K562 (cell line): ENCODE results near the gene ATP6V0A1. TPM values are rescaled to one million over a fixed set of nuclear protein-coding genes. Genes with fewer than 3 reads are reported as not detected.

Source experiments
- ATAC-seq: fragments of 200-7000 bp; cut with Tn5 transposase; 3 replicates; pipeline ENCODE4 v1.9.1; 2020; ENCODE audit warnings: moderate library complexity
- BruUV-seq: library from RNA; stranded (reverse); fragments of 400-500 nt; replicated peaks from 2 replicates; lab custom pipeline; 2021; lab: Mats Ljungman, UMichigan
- CTCF ChIA-PET: fragments of 300-600 bp; formaldehyde crosslinking; extraction: SDS; loops from one replicate; lab custom pipeline; 2021; ENCODE audit warnings: low intra/inter-chr PET ratio; lab: Yijun Ruan, JAX
- POLR2A ChIA-PET: fragments of 300-600, 350-650 bp; sonication (Branson Sonifier 250); formaldehyde crosslinking; extraction: SDS; loops from one replicate; lab custom pipeline; 2021; ENCODE audit warnings: antibody characterized with exemption, inconsistent platforms; lab: Yijun Ruan, JAX
- DNase-seq, 4 experiments: peaks; one replicate each; pipeline versions ENCODE4 v3.0.0 to v3.0.0-alpha.2; 2011 to 2018; ENCODE audit warnings: low spot score in 3 of 4, mixed read lengths in 3 of 4; ENCODE audit errors: extremely low read depth in 1 of 4
- FAIRE-seq: peaks from 2 replicates; lab custom pipeline; 2011; peaks lifted over from hg19 to GRCh38; lab: Jason Lieb, UNC
- H2AFZ ChIP-seq: 2 replicates; pipeline ENCODE4 v1.6.0; 2011; ENCODE audit warnings: low read depth, low read length, control low read depth, inconsistent platforms
- H3K27ac ChIP-seq: fragments of 200-600 bp; 3 replicates; pipeline ENCODE4 v1.8.0; 2011; ENCODE audit warnings: low read depth, mild to moderate bottlenecking, control low read depth, inconsistent platforms, low read length, moderate library complexity, mixed read lengths; ENCODE audit errors: extremely low read depth
- H3K27me3 ChIP-seq, 2 experiments: fragments of 300-600 bp in 1 of 2; 2 replicates in 1 of 2; 3 replicates in 1 of 2; pipeline versions ENCODE4 v1.6.0 to v1.8.0; 2011; ENCODE audit warnings: inconsistent platforms in 2 of 2, low read length in 2 of 2, mild to moderate bottlenecking in 1 of 2, mixed read lengths in 1 of 2, moderate library complexity in 1 of 2; ENCODE audit not compliant: control insufficient read depth in 2 of 2, insufficient read depth in 2 of 2
- H3K36me3 ChIP-seq: fragments of 300-600 bp; 3 replicates; pipeline ENCODE4 v1.8.0; 2011; ENCODE audit warnings: mild to moderate bottlenecking, low read length, inconsistent platforms; ENCODE audit not compliant: control insufficient read depth, insufficient read depth
- H3K4me1 ChIP-seq, 2 experiments: fragments of 200-600 bp in 1 of 2; replicated peaks in 1 of 2; 2 replicates in 1 of 2; 3 replicates in 1 of 2; pipeline versions ENCODE4 v1.5.1 to v1.8.0; 2011; ENCODE audit warnings: inconsistent platforms in 2 of 2, low read length in 2 of 2, mild to moderate bottlenecking in 1 of 2, mixed read lengths in 1 of 2, moderate library complexity in 1 of 2; ENCODE audit not compliant: control insufficient read depth in 2 of 2, insufficient read depth in 2 of 2
- H3K4me2 ChIP-seq: 2 replicates; pipeline ENCODE4 v1.6.1; 2011; ENCODE audit warnings: low read length, control low read depth, inconsistent platforms, mixed read lengths; ENCODE audit not compliant: insufficient read depth
- H3K4me3 ChIP-seq: fragments of 200-600 bp; sonication (generic), shearing (Covaris generic); 2 replicates; pipeline ENCODE4 v1.5.1; 2016; ENCODE audit warnings: control low read depth, inconsistent platforms
- H3K79me2 ChIP-seq: fragments of 200-600 bp; 3 replicates; pipeline ENCODE4 v1.8.0; 2011; ENCODE audit warnings: low read length, inconsistent platforms; ENCODE audit not compliant: control insufficient read depth, insufficient read depth
- H3K9ac ChIP-seq, 2 experiments: 2 replicates each; pipeline versions ENCODE4 v1.6.0 to v1.6.1; 2011; ENCODE audit warnings: low read depth in 2 of 2, low read length in 2 of 2, control low read depth in 1 of 2, inconsistent platforms in 1 of 2, mild to moderate bottlenecking in 1 of 2, mixed read lengths in 1 of 2; ENCODE audit not compliant: insufficient read depth in 1 of 2
- H3K9me1 ChIP-seq: one replicate; pipeline ENCODE4 v1.6.0; 2011; ENCODE audit warnings: inconsistent platforms, mild to moderate bottlenecking, low read length, moderate library complexity; ENCODE audit not compliant: control insufficient read depth, insufficient read depth
- H3K9me3 ChIP-seq: replicated peaks from 2 replicates; pipeline ENCODE4 v1.5.1; 2011; ENCODE audit warnings: low read depth, low read length, inconsistent platforms; ENCODE audit not compliant: control insufficient read depth, insufficient read depth
- H4K20me1 ChIP-seq: replicated peaks from 2 replicates; pipeline ENCODE4 v1.6.1; 2011; ENCODE audit warnings: low read length, inconsistent platforms, mixed read lengths; ENCODE audit not compliant: control insufficient read depth, insufficient read depth
- GTF2F1 ChIP-seq: IDR thresholded peaks from 2 replicates; pipeline ENCODE4 v1.6.1; 2011; ENCODE audit warnings: low read depth, low read length, improper control_type of control experiment
- MAFK ChIP-seq: IDR thresholded peaks from 2 replicates; pipeline ENCODE4 v1.6.1; 2011; ENCODE audit warnings: low read length, improper control_type of control experiment
- RB1 ChIP-seq: fragments of 450-650 bp; IDR thresholded peaks from 2 replicates; pipeline ENCODE4 v1.6.1; 2017; ENCODE audit warnings: low read depth, mild to moderate bottlenecking
- RBM14 ChIP-seq: fragments of 200-400 bp; formaldehyde crosslinking; IDR thresholded peaks from 2 replicates; pipeline ENCODE4 v1.6.1; 2018; ENCODE audit warnings: low read depth, mild to moderate bottlenecking, low read length, moderate library complexity, borderline replicate concordance; ENCODE audit not compliant: insufficient read depth
- TCF3 ChIP-seq: sonication (generic); formaldehyde crosslinking; IDR thresholded peaks from 2 replicates; pipeline ENCODE4 v1.4.0; 2020; ENCODE audit warnings: mild to moderate bottlenecking, missing genetic modification reagents
- ZNF785 ChIP-seq: fragments of 250-450 bp; sonication (Bioruptor Pico); IDR thresholded peaks from 2 replicates; pipeline ENCODE4 v1.4.0; 2020; ENCODE audit warnings: mild to moderate bottlenecking
- ZZZ3 ChIP-seq: fragments of 450-650 bp; IDR thresholded peaks from 2 replicates; pipeline ENCODE4 v1.6.1; 2016; ENCODE audit warnings: antibody characterized with exemption, mild to moderate bottlenecking, moderate library complexity
- WGBS: fragments of 100-300 bp; shearing (Covaris generic); methylation state at CpG from one replicate; pipeline ENCODE4 v1.1.6; 2016; ENCODE audit warnings: low coverage, mixed read lengths; ENCODE audit not compliant: insufficient coverage; ENCODE audit errors: missing lambda C conversion rate; 5-methylcytosine and 5-hydroxymethylcytosine counted together
- in situ Hi-C: fragments of 300-500 bp; cut with MboI; formaldehyde crosslinking; loops from 4 replicates; pipeline ENCODE4 v1.15.0; 2018; ENCODE audit warnings: inconsistent platforms, mixed read lengths
- intact Hi-C: fragments of 100-400 bp; cut with micrococcal nuclease; formaldehyde crosslinking; loops from 2 replicates; pipeline ENCODE4 v1.14.2; 2022
- polyA plus RNA-seq, 8 experiments: library from polyadenylated mRNA; depleted of rRNA in 4 of 8; stranded (reverse) in 5 of 8; unstranded in 3 of 8; fragments of >200 nt; fragmentation: Nextera tagmentation in 2 of 8; fragmentation: Illumina TruSeq in 1 of 8; extraction: Ambion mirVana in 2 of 8; extraction: Trizol in 1 of 8; gene quantifications; 2 replicates each; pipeline versions ENCODE4 v1.2.1 to v1.2.3, GENCODE V29; 2011 to 2014; ENCODE audit warnings: inconsistent platforms in 1 of 8, missing spikeins in 1 of 8
- total RNA-seq, 7 experiments: library from RNA; depleted of rRNA in 6 of 7; stranded (reverse); fragments of >200 nt in 6 of 7; fragmentation: Illumina TruSeq in 2 of 7; extraction: Trizol in 2 of 7; gene quantifications; 2 replicates each; pipeline versions ENCODE4 v1.2.1 to v1.2.3, GENCODE V29; 2011 to 2021; ENCODE audit warnings: low replicate concordance in 1 of 7
- TF ChIP-seq, protein P1 (sequence below): IDR thresholded peaks from 3 replicates; pipeline ENCODE4 v1.6.1; 2011; ENCODE audit warnings: borderline replicate concordance, mild to moderate bottlenecking, moderate library complexity; ENCODE audit not compliant: insufficient read length; ENCODE audit errors: extremely low read depth
- TF ChIP-seq, protein P2 (sequence below): fragments of 450-650 bp; IDR thresholded peaks from 2 replicates; pipeline ENCODE4 v1.6.1; 2016; ENCODE audit warnings: mild to moderate bottlenecking
- TF ChIP-seq, protein P3 (sequence below): fragments of 450-650 bp; IDR thresholded peaks from 2 replicates; pipeline ENCODE4 v1.6.1; 2018; ENCODE audit warnings: mild to moderate bottlenecking, low read depth; ENCODE audit not compliant: partially characterized antibody

ATP6V0A1 gene
- total and polyA plus RNA-seq, 9 of the 15 experiments (the other 6 are each of a cell fraction or from before 2014, with no cell fraction given): 11.8 to 158 (median 75.5) TPM

DNA sequence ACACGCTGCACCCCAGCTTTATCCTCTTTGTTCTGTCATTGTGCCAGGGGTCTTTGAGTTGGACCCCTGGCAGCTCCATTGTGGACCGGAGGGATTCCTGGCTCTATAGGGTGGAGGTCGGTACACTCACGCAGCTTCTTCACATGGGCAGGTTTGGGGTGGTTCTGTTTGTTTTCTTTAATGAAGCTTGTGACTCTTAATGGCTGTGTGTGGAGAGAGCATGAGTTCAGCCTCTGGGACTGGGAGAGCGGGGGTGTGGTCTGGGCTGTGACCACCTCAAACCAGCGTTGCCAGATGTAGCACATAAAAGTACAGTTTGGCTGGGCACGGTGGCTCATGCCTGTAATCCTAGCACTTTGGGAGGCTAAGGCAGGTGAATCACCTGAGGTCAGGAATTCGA, 56.2 kb downstream of the ATP6V0A1 start:
- FAIRE-seq: no peak
- H3K9me1 ChIP-seq: peaks cover 7% of the 10 kb centered on the region
- in situ Hi-C loops: no loop called here
- no peak overlapping the region for H3K4me3 ChIP-seq
- H3K4me2 ChIP-seq: no peak overlapping the region
- peak overlapping the region in 1 of 2 experiments; percentile 29; a peak in 1 of 4 replicates for H3K9ac ChIP-seq
- peak in 1 of 4 experiments; percentile 12 for DNase-seq
- BruUV-seq: no TSS peak
- H3K36me3 ChIP-seq: peaks cover 85% of the 10 kb centered on the region
- H2AFZ ChIP-seq: no peak overlapping the region
- no peaks in the 10 kb centered on the region for H3K27me3 ChIP-seq
- peaks cover 11% of the 10 kb centered on the region; the same call in 1 of the 3 replicates for H3K79me2 ChIP-seq
- no peaks in the 10 kb centered on the region for H4K20me1 ChIP-seq
- TF ChIP-seq TCF3: no peak
- TF ChIP-seq, protein P1, sequence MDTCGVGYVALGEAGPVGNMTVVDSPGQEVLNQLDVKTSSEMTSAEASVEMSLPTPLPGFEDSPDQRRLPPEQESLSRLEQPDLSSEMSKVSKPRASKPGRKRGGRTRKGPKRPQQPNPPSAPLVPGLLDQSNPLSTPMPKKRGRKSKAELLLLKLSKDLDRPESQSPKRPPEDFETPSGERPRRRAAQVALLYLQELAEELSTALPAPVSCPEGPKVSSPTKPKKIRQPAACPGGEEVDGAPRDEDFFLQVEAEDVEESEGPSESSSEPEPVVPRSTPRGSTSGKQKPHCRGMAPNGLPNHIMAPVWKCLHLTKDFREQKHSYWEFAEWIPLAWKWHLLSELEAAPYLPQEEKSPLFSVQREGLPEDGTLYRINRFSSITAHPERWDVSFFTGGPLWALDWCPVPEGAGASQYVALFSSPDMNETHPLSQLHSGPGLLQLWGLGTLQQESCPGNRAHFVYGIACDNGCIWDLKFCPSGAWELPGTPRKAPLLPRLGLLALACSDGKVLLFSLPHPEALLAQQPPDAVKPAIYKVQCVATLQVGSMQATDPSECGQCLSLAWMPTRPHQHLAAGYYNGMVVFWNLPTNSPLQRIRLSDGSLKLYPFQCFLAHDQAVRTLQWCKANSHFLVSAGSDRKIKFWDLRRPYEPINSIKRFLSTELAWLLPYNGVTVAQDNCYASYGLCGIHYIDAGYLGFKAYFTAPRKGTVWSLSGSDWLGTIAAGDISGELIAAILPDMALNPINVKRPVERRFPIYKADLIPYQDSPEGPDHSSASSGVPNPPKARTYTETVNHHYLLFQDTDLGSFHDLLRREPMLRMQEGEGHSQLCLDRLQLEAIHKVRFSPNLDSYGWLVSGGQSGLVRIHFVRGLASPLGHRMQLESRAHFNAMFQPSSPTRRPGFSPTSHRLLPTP: no peak
- TF ChIP-seq, protein P2, sequence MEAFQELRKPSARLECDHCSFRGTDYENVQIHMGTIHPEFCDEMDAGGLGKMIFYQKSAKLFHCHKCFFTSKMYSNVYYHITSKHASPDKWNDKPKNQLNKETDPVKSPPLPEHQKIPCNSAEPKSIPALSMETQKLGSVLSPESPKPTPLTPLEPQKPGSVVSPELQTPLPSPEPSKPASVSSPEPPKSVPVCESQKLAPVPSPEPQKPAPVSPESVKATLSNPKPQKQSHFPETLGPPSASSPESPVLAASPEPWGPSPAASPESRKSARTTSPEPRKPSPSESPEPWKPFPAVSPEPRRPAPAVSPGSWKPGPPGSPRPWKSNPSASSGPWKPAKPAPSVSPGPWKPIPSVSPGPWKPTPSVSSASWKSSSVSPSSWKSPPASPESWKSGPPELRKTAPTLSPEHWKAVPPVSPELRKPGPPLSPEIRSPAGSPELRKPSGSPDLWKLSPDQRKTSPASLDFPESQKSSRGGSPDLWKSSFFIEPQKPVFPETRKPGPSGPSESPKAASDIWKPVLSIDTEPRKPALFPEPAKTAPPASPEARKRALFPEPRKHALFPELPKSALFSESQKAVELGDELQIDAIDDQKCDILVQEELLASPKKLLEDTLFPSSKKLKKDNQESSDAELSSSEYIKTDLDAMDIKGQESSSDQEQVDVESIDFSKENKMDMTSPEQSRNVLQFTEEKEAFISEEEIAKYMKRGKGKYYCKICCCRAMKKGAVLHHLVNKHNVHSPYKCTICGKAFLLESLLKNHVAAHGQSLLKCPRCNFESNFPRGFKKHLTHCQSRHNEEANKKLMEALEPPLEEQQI: no peak
- no peak for TF ChIP-seq ZZZ3
- no peak for TF ChIP-seq GTF2F1
- no peak for TF ChIP-seq ZNF785 (CRISPR knock-in tag)
- TF ChIP-seq RB1: no peak
- TF ChIP-seq, protein P3, sequence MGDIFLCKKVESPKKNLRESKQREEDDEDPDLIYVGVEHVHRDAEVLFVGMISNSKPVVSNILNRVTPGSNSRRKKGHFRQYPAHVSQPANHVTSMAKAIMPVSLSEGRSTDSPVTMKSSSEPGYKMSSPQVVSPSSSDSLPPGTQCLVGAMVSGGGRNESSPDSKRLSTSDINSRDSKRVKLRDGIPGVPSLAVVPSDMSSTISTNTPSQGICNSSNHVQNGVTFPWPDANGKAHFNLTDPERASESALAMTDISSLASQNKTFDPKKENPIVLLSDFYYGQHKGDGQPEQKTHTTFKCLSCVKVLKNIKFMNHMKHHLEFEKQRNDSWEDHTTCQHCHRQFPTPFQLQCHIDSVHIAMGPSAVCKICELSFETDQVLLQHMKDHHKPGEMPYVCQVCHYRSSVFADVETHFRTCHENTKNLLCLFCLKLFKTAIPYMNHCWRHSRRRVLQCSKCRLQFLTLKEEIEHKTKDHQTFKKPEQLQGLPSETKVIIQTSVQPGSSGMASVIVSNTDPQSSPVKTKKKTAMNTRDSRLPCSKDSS: no peak
- no peak for TF ChIP-seq MAFK
- TF ChIP-seq RBM14: no peak
- ChIA-PET CTCF (no interaction called here), POLR2A (interaction anchor here (0.6 to 1.1 kb wide), 8 partner anchors 8 to 802 kb away, joined by 3 to 6 read pairs (median 3); no protein-coding TSS in a partner anchor)
- no peak for ATAC-seq
- H3K9me3 ChIP-seq: no peaks in the 10 kb centered on the region
- H3K4me1 ChIP-seq: peaks cover 42 to 44% of the 10 kb centered on the region in 2 experiments
- WGBS: 91% methylated on average over 8 of the region's 8 CpGs
- intact Hi-C loops: loop anchor here (5.0 kb wide), 4 partner anchors 43 to 193 kb away; no protein-coding TSS in a partner anchor
- peak overlapping the region; percentile 17; the same call in 1 of the 3 replicates for H3K27ac ChIP-seq
